Keratinocyte (primary cell): ENCODE measurements around the gene TCF21.
"Not testable (repeated sequence)": the region's sequence is repeated elsewhere in the genome, so short reads cannot be mapped to it uniquely, and the experiment has no call there.

ENCODE experiments used
- CTCF ChIP-seq, 3 experiments: IDR thresholded peaks in 1 of 3; conservative IDR thresholded peaks in 1 of 3; optimal IDR thresholded peaks in 1 of 3; 2 replicates in 2 of 3; 3 replicates in 1 of 3; pipeline versions ENCODE3 to v1.5.1; 2011; ENCODE audit warnings: low read length in 3 of 3, mild to moderate bottlenecking in 3 of 3, moderate library complexity in 2 of 3, control low read depth in 1 of 3, inconsistent platforms in 1 of 3; ENCODE audit not compliant: insufficient read depth in 2 of 3; ENCODE audit errors: extremely low read depth in 1 of 3
- EZH2 ChIP-seq: IDR thresholded peaks from one replicate; pipeline ENCODE4 v1.6.1; 2012; ENCODE audit warnings: inconsistent platforms, mild to moderate bottlenecking, low read length, moderate library complexity

GRCh38 chr6:133861337-133861736, 27.6 kb upstream of the TCF21 start:
- TF ChIP-seq CTCF (optimal IDR thresholded peaks at IDR 0.05 in 1 of 3, IDR thresholded peaks at IDR 0.05 in 1 of 3, conservative IDR thresholded peaks at IDR 0.05 in 1 of 3; ENCODE audit: extremely low read depth in 1 of 3, insufficient read depth in 2 of 3, low read length in 3 of 3); EZH2: not testable (repeated sequence)
